Measurements from ENCODE around the gene GAN. TPM values are rescaled to one million over a fixed set of nuclear protein-coding genes. Genes with fewer than 3 reads are reported as not detected.

Gene GAN
- 7.9 and 10.0 TPM in 2 replicates for total RNA-seq (2014; rRNA removed; shearing (Covaris generic))

- peak; percentile 89 to 91 for DNase-seq
Measured at GRCh38 chr16:81314603-81315270, at the start of gene GAN. Gene GAN (plus strand): TSS chr16:81314962. CDS start chr16:81315114, 152 bp downstream.

GRCh38 chr16:81265052-81265451 lies 49.7 kb upstream of the GAN start:
- no peak for DNase-seq
- Histone ChIP-seq H3K4me1 (no peaks in the 10 kb centered on the region), H3K4me3 (no peak overlapping the region), H3K27me3 (no peaks in the 10 kb centered on the region), H3K9me3 (replicated peaks) (no peaks in the 10 kb centered on the region), H3K27ac (no peak overlapping the region), H3K36me3 (no peaks in the 10 kb centered on the region)

More at GRCh38 chr16:81314603-81315270, at the start of gene GAN:
- Histone ChIP-seq H3K27me3 (no peaks in the 10 kb centered on the region), H3K4me1 (no peaks in the 10 kb centered on the region), H3K27ac (peak within 1 kb of the TSS; percentile 20; the same call in 1 of the 2 replicates), H3K9me3 (replicated peaks) (no peaks in the 10 kb centered on the region), H3K4me3 (peak within 1 kb of the TSS; percentile 87), H3K36me3 (no peaks in the 10 kb centered on the region)

DNA sequence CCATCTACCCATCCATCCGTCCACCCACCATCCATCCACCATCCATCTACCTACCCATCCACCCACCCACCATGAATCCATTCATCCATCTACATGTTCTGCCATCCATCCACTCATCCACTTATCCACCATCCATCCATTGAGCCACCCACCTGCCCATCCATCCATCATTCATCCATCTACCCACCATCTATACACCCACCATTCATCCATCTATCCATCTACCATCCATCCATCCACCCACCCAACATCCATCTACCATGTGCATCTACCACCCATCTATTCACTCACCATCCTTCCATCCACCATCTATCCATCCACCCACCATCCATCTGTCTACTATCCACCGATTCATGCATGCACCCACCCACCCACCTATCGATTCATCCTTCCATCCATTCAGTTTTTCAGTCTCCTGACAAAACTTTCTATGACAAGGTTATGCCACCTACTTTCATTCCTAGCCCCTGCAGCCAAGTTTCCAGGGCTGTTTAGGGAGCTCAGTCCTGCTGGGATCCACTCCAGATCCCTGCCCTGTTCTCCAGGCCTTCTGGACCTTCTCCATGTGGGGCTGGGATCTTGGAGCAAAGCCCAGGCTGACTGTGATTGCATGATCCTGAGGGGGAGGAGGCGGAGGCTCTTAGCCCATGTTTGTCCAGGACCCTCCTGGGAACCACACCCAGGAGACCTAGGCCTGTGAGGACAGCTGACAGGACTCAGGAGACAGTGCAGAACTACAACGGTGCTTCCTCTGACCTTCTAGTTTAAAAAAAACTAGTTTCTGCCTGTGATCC lies 48.9 kb upstream of the GAN start:
- Histone ChIP-seq H3K4me1 (no peaks in the 10 kb centered on the region), H3K27ac (no peak overlapping the region), H3K36me3 (no peaks in the 10 kb centered on the region), H3K4me3 (no peak overlapping the region), H3K9me3 (replicated peaks) (no peaks in the 10 kb centered on the region), H3K27me3 (no peaks in the 10 kb centered on the region)
- DNase-seq: no peak

GRCh38 chr16:81266680-81267095 lies 48.1 kb upstream of the GAN start:
- DNase-seq: peak in 1 of 2 experiments; percentile 2
- Histone ChIP-seq H3K4me1 (no peaks in the 10 kb centered on the region), H3K27ac (no peak overlapping the region), H3K27me3 (no peaks in the 10 kb centered on the region), H3K4me3 (no peak overlapping the region), H3K9me3 (replicated peaks) (no peaks in the 10 kb centered on the region), H3K36me3 (no peaks in the 10 kb centered on the region)

DNA sequence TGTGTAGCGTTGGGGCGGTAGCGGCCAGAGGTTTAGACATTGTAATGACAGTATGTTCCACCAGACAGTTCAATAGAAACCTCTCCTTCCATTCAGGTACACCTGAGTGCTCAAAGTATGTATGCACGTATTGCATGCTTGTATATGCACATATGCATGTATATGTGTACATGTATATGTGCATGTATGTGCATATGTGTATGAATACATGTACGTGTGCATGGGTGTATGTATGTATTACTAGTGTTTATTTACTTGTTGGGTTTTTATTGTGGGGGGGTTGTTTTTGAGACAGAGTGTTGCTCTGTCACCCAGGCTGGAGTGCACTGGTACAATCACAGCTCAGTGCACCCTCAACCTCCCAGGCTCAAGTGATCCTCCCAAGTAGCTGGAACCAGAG lies 46.3 kb upstream of the GAN start:
- Histone ChIP-seq H3K27ac (no peak overlapping the region), H3K9me3 (replicated peaks) (no peaks in the 10 kb centered on the region), H3K4me3 (no peak overlapping the region), H3K27me3 (no peaks in the 10 kb centered on the region), H3K4me1 (no peaks in the 10 kb centered on the region), H3K36me3 (no peaks in the 10 kb centered on the region)
- DNase-seq: no peak

DNA sequence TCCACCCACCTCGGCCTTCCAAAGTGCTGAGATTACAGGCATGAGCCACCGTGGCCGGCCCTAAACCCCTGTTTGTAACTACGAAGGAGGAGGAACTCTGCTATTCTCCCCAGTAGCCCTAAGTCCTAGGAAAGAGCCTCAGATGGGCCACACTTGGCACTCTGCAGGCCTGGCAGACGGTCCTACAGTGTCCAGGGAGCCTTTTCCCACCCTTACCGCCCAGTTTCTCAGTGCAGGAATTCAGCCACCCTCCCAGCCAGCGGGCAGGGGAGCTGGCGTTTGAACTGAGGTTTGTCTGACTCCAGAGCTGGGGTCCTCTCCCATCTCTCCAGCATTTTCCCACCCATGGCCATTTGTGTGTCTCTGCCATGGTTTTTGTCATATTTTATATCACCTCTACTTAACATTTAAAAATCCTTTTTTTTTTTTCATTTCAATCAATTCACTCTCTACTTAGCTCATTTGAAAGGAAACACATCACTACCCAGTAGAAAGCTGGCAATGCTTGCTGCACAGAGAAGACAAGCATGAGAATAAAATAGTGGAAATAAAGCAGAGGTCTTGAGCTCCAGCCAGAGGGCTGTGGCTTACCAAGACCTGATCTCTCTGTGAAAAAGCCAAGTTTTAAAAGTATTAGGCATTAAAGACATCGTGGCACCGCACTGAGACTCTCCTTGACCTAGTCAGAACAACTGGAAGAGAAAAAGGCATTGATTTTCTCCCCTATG lies 41.4 kb upstream of the GAN start:
- Histone ChIP-seq H3K36me3 (no peaks in the 10 kb centered on the region), H3K27ac (no peak overlapping the region), H3K4me1 (no peaks in the 10 kb centered on the region), H3K9me3 (replicated peaks) (no peaks in the 10 kb centered on the region), H3K4me3 (no peak overlapping the region), H3K27me3 (no peaks in the 10 kb centered on the region)
- no peak for DNase-seq

GRCh38 chr16:81275064-81275532 lies 39.7 kb upstream of the GAN start:
- no peak overlapping the region for H3K4me3 ChIP-seq
- H3K27me3 ChIP-seq: no peaks in the 10 kb centered on the region
- no peaks in the 10 kb centered on the region for H3K4me1 ChIP-seq
- no peaks in the 10 kb centered on the region for H3K9me3 ChIP-seq (replicated peaks)
- no peak for DNase-seq
- no peak overlapping the region for H3K27ac ChIP-seq
- no peaks in the 10 kb centered on the region for H3K36me3 ChIP-seq

GRCh38 chr16:81275795-81276194 lies 39.0 kb upstream of the GAN start:
- H3K27ac ChIP-seq: no peak overlapping the region

DNA sequence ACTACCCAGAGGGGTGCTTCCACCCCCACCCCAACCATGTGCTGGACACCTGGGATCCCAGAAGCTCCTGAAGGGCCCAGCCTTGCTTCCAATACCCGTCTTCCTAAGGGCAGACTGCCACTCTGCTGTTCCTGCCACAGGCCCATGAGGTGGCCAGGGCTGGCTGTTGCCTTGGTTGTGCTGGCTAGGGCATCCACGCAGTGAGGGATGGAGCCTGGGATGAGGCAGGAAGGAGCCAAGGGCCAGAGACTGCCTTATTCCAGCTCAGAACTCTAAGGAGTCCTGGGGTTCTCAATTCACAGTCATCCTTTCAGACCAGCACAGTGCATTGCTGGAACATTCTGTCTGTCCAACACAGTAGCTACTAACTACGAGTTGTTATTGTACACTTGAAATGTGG lies 38.4 kb upstream of the GAN start:
- Histone ChIP-seq H3K36me3 (no peaks in the 10 kb centered on the region), H3K27me3 (no peaks in the 10 kb centered on the region), H3K4me3 (no peak overlapping the region), H3K27ac (no peak overlapping the region), H3K9me3 (replicated peaks) (no peaks in the 10 kb centered on the region), H3K4me1 (no peaks in the 10 kb centered on the region)
- DNase-seq: no peak

More at GRCh38 chr16:81275795-81276194, 39.0 kb upstream of the GAN start:
- no peak overlapping the region for H3K4me3 ChIP-seq
- DNase-seq: no peak
- H3K9me3 ChIP-seq (replicated peaks): no peaks in the 10 kb centered on the region
- H3K27me3 ChIP-seq: no peaks in the 10 kb centered on the region
- no peaks in the 10 kb centered on the region for H3K4me1 ChIP-seq
- no peaks in the 10 kb centered on the region for H3K36me3 ChIP-seq

GRCh38 chr16:81277541-81278080 lies 37.2 kb upstream of the GAN start:
- no peaks in the 10 kb centered on the region for H3K27me3 ChIP-seq
- DNase-seq: no peak
- H3K36me3 ChIP-seq: no peaks in the 10 kb centered on the region
- H3K4me1 ChIP-seq: no peaks in the 10 kb centered on the region
- no peaks in the 10 kb centered on the region for H3K9me3 ChIP-seq (replicated peaks)
- H3K4me3 ChIP-seq: no peak overlapping the region
- H3K27ac ChIP-seq: no peak overlapping the region

DNA sequence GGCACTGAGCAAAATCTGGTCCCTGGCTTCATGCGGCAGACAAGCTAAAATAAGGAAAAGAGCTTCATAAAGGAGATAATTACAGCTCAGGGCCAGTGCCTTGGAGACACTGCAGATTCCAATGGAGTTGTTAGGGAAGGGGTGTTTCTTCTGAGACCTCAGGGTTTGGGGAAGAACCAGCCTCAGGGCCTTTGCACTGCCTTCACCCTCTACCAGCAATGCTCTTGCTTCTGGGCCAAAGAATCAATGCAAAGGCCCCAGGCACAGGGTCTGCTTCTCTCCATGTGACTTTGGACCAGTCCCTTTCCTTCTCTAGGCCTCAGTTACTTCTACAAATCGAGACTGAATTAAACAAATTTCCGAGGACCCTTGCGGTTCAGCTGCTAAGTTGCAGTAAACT lies 36.2 kb upstream of the GAN start:
- Histone ChIP-seq H3K4me3 (no peak overlapping the region), H3K9me3 (replicated peaks) (no peaks in the 10 kb centered on the region), H3K36me3 (no peaks in the 10 kb centered on the region), H3K27me3 (no peaks in the 10 kb centered on the region), H3K27ac (no peak overlapping the region), H3K4me1 (no peaks in the 10 kb centered on the region)
- no peak for DNase-seq

GRCh38 chr16:81279392-81279791 lies 35.4 kb upstream of the GAN start:
- Histone ChIP-seq H3K27ac (no peak overlapping the region), H3K36me3 (no peaks in the 10 kb centered on the region), H3K27me3 (no peaks in the 10 kb centered on the region), H3K4me3 (no peak overlapping the region), H3K4me1 (no peaks in the 10 kb centered on the region), H3K9me3 (replicated peaks) (no peaks in the 10 kb centered on the region)
- DNase-seq: no peak

GRCh38 chr16:81280393-81280792 lies 34.4 kb upstream of the GAN start:
- DNase-seq: no peak
- Histone ChIP-seq H3K27me3 (no peaks in the 10 kb centered on the region), H3K27ac (no peak overlapping the region), H3K36me3 (no peaks in the 10 kb centered on the region), H3K9me3 (replicated peaks) (no peaks in the 10 kb centered on the region), H3K4me1 (no peaks in the 10 kb centered on the region), H3K4me3 (no peak overlapping the region)

GRCh38 chr16:81283044-81283443 lies 31.7 kb upstream of the GAN start:
- Histone ChIP-seq H3K36me3 (no peaks in the 10 kb centered on the region), H3K27me3 (no peaks in the 10 kb centered on the region), H3K4me1 (no peaks in the 10 kb centered on the region), H3K4me3 (no peak overlapping the region), H3K9me3 (replicated peaks) (no peaks in the 10 kb centered on the region), H3K27ac (no peak overlapping the region)
- peak in 1 of 2 experiments; percentile 9 for DNase-seq
